GM12878 (cell line): Measurements from ENCODE around the gene LDLRAP1.

Experiments used
- CREM ChIP-seq: IDR thresholded peaks from 2 replicates; pipeline ENCODE4 v1.6.1; 2014; ENCODE audit warnings: antibody characterized with exemption, low read depth
- CTCF ChIP-seq, 3 experiments: IDR thresholded peaks in 2 of 3; conservative IDR thresholded peaks in 1 of 3; 2 replicates each; pipeline ENCODE4 v1.5.1; 2011; ENCODE audit warnings: low read depth in 3 of 3, low read length in 3 of 3, mild to moderate bottlenecking in 3 of 3, control low read depth in 2 of 3, moderate library complexity in 2 of 3, inconsistent platforms in 1 of 3, mixed read lengths in 1 of 3; ENCODE audit not compliant: control insufficient read depth in 2 of 3, insufficient read depth in 1 of 3; ENCODE audit errors: extremely low read depth in 1 of 3
- FOXK2 ChIP-seq: fragments of 450-650 bp; IDR thresholded peaks from 2 replicates; pipeline ENCODE4 v1.6.1; 2017; ENCODE audit warnings: mild to moderate bottlenecking, moderate library complexity
- PAX8 ChIP-seq: fragments of 450-650 bp; IDR thresholded peaks from 2 replicates; pipeline ENCODE4 v1.6.1; 2017; ENCODE audit warnings: mild to moderate bottlenecking, moderate library complexity
- POLR2AphosphoS2 ChIP-seq: IDR thresholded peaks from 2 replicates; pipeline ENCODE4 v1.6.1; 2011; ENCODE audit warnings: low read depth, mild to moderate bottlenecking, low read length, improper control_type of control experiment, moderate library complexity
- POU2F2 ChIP-seq: IDR thresholded peaks from 3 replicates; pipeline ENCODE4 v1.6.1; 2011; ENCODE audit warnings: low read depth, mild to moderate bottlenecking, low read length, borderline replicate concordance
- RAD21 ChIP-seq: IDR thresholded peaks from 2 replicates; pipeline ENCODE4 v1.6.1; 2011; ENCODE audit warnings: mild to moderate bottlenecking, low read depth, low read length, moderate library complexity; ENCODE audit not compliant: insufficient read depth
- TAF1 ChIP-seq: IDR thresholded peaks from 2 replicates; pipeline ENCODE4 v1.6.1; 2011; ENCODE audit warnings: mild to moderate bottlenecking, low read depth, low read length, borderline replicate concordance
- ZBTB4 ChIP-seq: fragments of 450-650 bp; formaldehyde crosslinking; IDR thresholded peaks from 2 replicates; pipeline ENCODE4 v1.4.0; 2022; ENCODE audit warnings: mild to moderate bottlenecking, moderate library complexity

GRCh38 chr1:25555753-25556092 lies 12.3 kb downstream of the LDLRAP1 start:
- TF ChIP-seq RAD21 (no peak), POLR2AphosphoS2 (no peak), POU2F2 (no peak), CTCF (IDR thresholded peaks at IDR 0.05 in 2 of 3, conservative IDR thresholded peaks at IDR 0.05 in 1 of 3; ENCODE audit: control insufficient read depth in 2 of 3, extremely low read depth in 1 of 3, insufficient read depth in 1 of 3, low read depth in 3 of 3, low read length in 3 of 3) (no peak), ZBTB4 (CRISPR knock-in tag) (no peak), PAX8 (no peak), CREM (no peak), TAF1 (no peak), FOXK2 (no peak)
